Measurements from ENCODE around the gene ULK4.

ULK4 gene

GRCh38 chr3:41522612-41523011 is 439.3 kb downstream of the ULK4 start:
- Mint-ChIP-seq H3K36me3 (peaks cover 3% of the 10 kb centered on the region), H3K9me3 (no peaks in the 10 kb centered on the region), H3K27me3 (no peaks in the 10 kb centered on the region), H3K4me1 (no peaks in the 10 kb centered on the region), H3K4me3 (no peak overlapping the region), H3K27ac (no peak overlapping the region)

GRCh38 chr3:41521010-41521655 is 440.8 kb downstream of the ULK4 start:
- peaks cover 5% of the 10 kb centered on the region for H3K36me3 Mint-ChIP-seq
- H3K27me3 Mint-ChIP-seq, result no peaks in the 10 kb centered on the region
- H3K27ac Mint-ChIP-seq, result no peak overlapping the region
- no peaks in the 10 kb centered on the region for H3K4me1 Mint-ChIP-seq
- peaks cover 5% of the 10 kb centered on the region for H3K9me3 Mint-ChIP-seq
- H3K4me3 Mint-ChIP-seq, result no peak overlapping the region

- Mint-ChIP-seq H3K4me1 (no peaks in the 10 kb centered on the region), H3K4me3 (no peak overlapping the region), H3K27ac (no peak overlapping the region), H3K27me3 (no peaks in the 10 kb centered on the region), H3K9me3 (peaks cover 9% of the 10 kb centered on the region), H3K36me3 (peaks cover 10% of the 10 kb centered on the region)
Observed at GRCh38 chr3:41519746-41520145, 442.2 kb downstream of the ULK4 start.

- Mint-ChIP-seq H3K36me3 (peaks cover 14% of the 10 kb centered on the region), H3K27ac (no peak overlapping the region), H3K27me3 (no peaks in the 10 kb centered on the region), H3K4me3 (no peak overlapping the region), H3K4me1 (no peaks in the 10 kb centered on the region), H3K9me3 (peaks cover 10% of the 10 kb centered on the region)
Observed at GRCh38 chr3:41518626-41519025, 443.3 kb downstream of the ULK4 start.

- H3K27ac Mint-ChIP-seq, result no peak overlapping the region
- H3K9me3 Mint-ChIP-seq, result peaks cover 34% of the 10 kb centered on the region
- peaks cover 35% of the 10 kb centered on the region for H3K36me3 Mint-ChIP-seq
- no peaks in the 10 kb centered on the region for H3K27me3 Mint-ChIP-seq
- H3K4me1 Mint-ChIP-seq, result no peaks in the 10 kb centered on the region
- H3K4me3 Mint-ChIP-seq, result no peak overlapping the region
Observed at GRCh38 chr3:41508063-41508696, 453.7 kb downstream of the ULK4 start.

GRCh38 chr3:41507336-41508062 is 454.4 kb downstream of the ULK4 start:
- peaks cover 28% of the 10 kb centered on the region for H3K9me3 Mint-ChIP-seq
- H3K4me1 Mint-ChIP-seq, result no peaks in the 10 kb centered on the region
- no peaks in the 10 kb centered on the region for H3K27me3 Mint-ChIP-seq
- no peak overlapping the region for H3K27ac Mint-ChIP-seq
- no peak overlapping the region for H3K4me3 Mint-ChIP-seq
- H3K36me3 Mint-ChIP-seq, result peaks cover 29% of the 10 kb centered on the region

- Mint-ChIP-seq H3K9me3 (peaks cover 10% of the 10 kb centered on the region), H3K27me3 (no peaks in the 10 kb centered on the region), H3K4me3 (no peak overlapping the region), H3K27ac (no peak overlapping the region), H3K4me1 (no peaks in the 10 kb centered on the region), H3K36me3 (peaks cover 10% of the 10 kb centered on the region)
Observed at GRCh38 chr3:41503998-41504623, 457.8 kb downstream of the ULK4 start.

GRCh38 chr3:41502481-41502880 is 459.4 kb downstream of the ULK4 start:
- H3K27ac Mint-ChIP-seq, result no peak overlapping the region

GRCh38 chr3:41502023-41502422 is 459.9 kb downstream of the ULK4 start:
- Mint-ChIP-seq H3K36me3 (peaks cover 4% of the 10 kb centered on the region), H3K9me3 (no peaks in the 10 kb centered on the region), H3K4me3 (no peak overlapping the region), H3K27ac (peak overlapping the region; percentile 49), H3K4me1 (no peaks in the 10 kb centered on the region), H3K27me3 (no peaks in the 10 kb centered on the region)

More at GRCh38 chr3:41502481-41502880, 459.4 kb downstream of the ULK4 start:
- Mint-ChIP-seq H3K27me3 (no peaks in the 10 kb centered on the region), H3K9me3 (no peaks in the 10 kb centered on the region), H3K4me3 (no peak overlapping the region), H3K4me1 (no peaks in the 10 kb centered on the region), H3K36me3 (peaks cover 4% of the 10 kb centered on the region)

GRCh38 chr3:41498847-41499246 is 463.1 kb downstream of the ULK4 start:
- H3K27ac Mint-ChIP-seq, result no peak overlapping the region
- H3K36me3 Mint-ChIP-seq, result peaks cover 2% of the 10 kb centered on the region
- no peaks in the 10 kb centered on the region for H3K9me3 Mint-ChIP-seq
- H3K4me3 Mint-ChIP-seq, result no peak overlapping the region
- H3K27me3 Mint-ChIP-seq, result no peaks in the 10 kb centered on the region
- no peaks in the 10 kb centered on the region for H3K4me1 Mint-ChIP-seq

GRCh38 chr3:41490360-41490759 is 471.5 kb downstream of the ULK4 start:
- Mint-ChIP-seq H3K27me3 (no peaks in the 10 kb centered on the region), H3K36me3 (peaks cover 4% of the 10 kb centered on the region), H3K27ac (no peak overlapping the region), H3K4me1 (no peaks in the 10 kb centered on the region), H3K4me3 (no peak overlapping the region), H3K9me3 (no peaks in the 10 kb centered on the region)

GRCh38 chr3:41489231-41489630 is 472.7 kb downstream of the ULK4 start:
- Mint-ChIP-seq H3K27me3 (no peaks in the 10 kb centered on the region), H3K36me3 (peaks cover 7% of the 10 kb centered on the region), H3K4me1 (no peaks in the 10 kb centered on the region), H3K9me3 (no peaks in the 10 kb centered on the region), H3K4me3 (no peak overlapping the region), H3K27ac (no peak overlapping the region)

GRCh38 chr3:41488501-41488900 is 473.4 kb downstream of the ULK4 start:
- Mint-ChIP-seq H3K4me3 (no peak overlapping the region), H3K4me1 (no peaks in the 10 kb centered on the region), H3K27ac (no peak overlapping the region), H3K36me3 (peaks cover 7% of the 10 kb centered on the region), H3K27me3 (no peaks in the 10 kb centered on the region), H3K9me3 (no peaks in the 10 kb centered on the region)

GRCh38 chr3:41485484-41485883 is 476.4 kb downstream of the ULK4 start:
- Mint-ChIP-seq H3K4me3 (no peak overlapping the region), H3K36me3 (peaks cover 7% of the 10 kb centered on the region), H3K27ac (no peak overlapping the region), H3K4me1 (no peaks in the 10 kb centered on the region), H3K27me3 (no peaks in the 10 kb centered on the region), H3K9me3 (no peaks in the 10 kb centered on the region)

- Mint-ChIP-seq H3K4me1 (no peaks in the 10 kb centered on the region), H3K4me3 (no peak overlapping the region), H3K9me3 (no peaks in the 10 kb centered on the region), H3K27me3 (no peaks in the 10 kb centered on the region), H3K27ac (no peak overlapping the region), H3K36me3 (peaks cover 7% of the 10 kb centered on the region)
Observed at GRCh38 chr3:41482134-41482533, 479.8 kb downstream of the ULK4 start.

- Mint-ChIP-seq H3K4me1 (no peaks in the 10 kb centered on the region), H3K36me3 (peaks cover 7% of the 10 kb centered on the region), H3K9me3 (peaks cover 12% of the 10 kb centered on the region), H3K27ac (no peak overlapping the region), H3K27me3 (no peaks in the 10 kb centered on the region), H3K4me3 (no peak overlapping the region)
Observed at GRCh38 chr3:41478278-41478677, 483.6 kb downstream of the ULK4 start.
